Measurements from ENCODE around the gene ALG12.

The ALG12 gene

GRCh38 chr22:49929994-49930575 lies 11.8 kb upstream of the ALG12 start:
- DNase-seq (ENCODE audit: low spot score), result no peak

GRCh38 chr22:49929211-49929979 lies 11.2 kb upstream of the ALG12 start:
- DNase-seq (ENCODE audit: low spot score), result peak; percentile 72

GRCh38 chr22:49928555-49929210 lies 10.4 kb upstream of the ALG12 start:
- no peak for DNase-seq (ENCODE audit: low spot score)

GRCh38 chr22:49928185-49928495 lies 9.9 kb upstream of the ALG12 start:
- DNase-seq (ENCODE audit: low spot score), result no peak

- DNase-seq (ENCODE audit: low spot score), result no peak
Observed at GRCh38 chr22:49927483-49928184, 9.4 kb upstream of the ALG12 start.

- no peak for DNase-seq (ENCODE audit: low spot score)
Observed at GRCh38 chr22:49926916-49927315, 8.7 kb upstream of the ALG12 start.

- no peak for DNase-seq (ENCODE audit: low spot score)
Observed at GRCh38 chr22:49925525-49926128, 7.4 kb upstream of the ALG12 start.

GRCh38 chr22:49924113-49924833 lies 6.0 kb upstream of the ALG12 start:
- DNase-seq (ENCODE audit: low spot score), result no peak

- no peak for DNase-seq (ENCODE audit: low spot score)
Observed at GRCh38 chr22:49923445-49923844, 5.2 kb upstream of the ALG12 start.

- no peak for DNase-seq (ENCODE audit: low spot score)
Observed at GRCh38 chr22:49922926-49923325, 4.7 kb upstream of the ALG12 start.

- no peak for DNase-seq (ENCODE audit: low spot score)
Observed at GRCh38 chr22:49922484-49922883, 4.2 kb upstream of the ALG12 start.

GRCh38 chr22:49921508-49922278 lies 3.5 kb upstream of the ALG12 start:
- DNase-seq (ENCODE audit: low spot score), result no peak

GRCh38 chr22:49920859-49921258 lies 2.6 kb upstream of the ALG12 start:
- no peak for DNase-seq (ENCODE audit: low spot score)

- no peak for DNase-seq (ENCODE audit: low spot score)
Observed at GRCh38 chr22:49918911-49919881, 958 bp upstream of the ALG12 start.

- DNase-seq (ENCODE audit: low spot score), result no peak
Observed at GRCh38 chr22:49916831-49917230, 1.4 kb downstream of the ALG12 start.

- DNase-seq (ENCODE audit: low spot score), result no peak
Observed at GRCh38 chr22:49915610-49916009, 2.6 kb downstream of the ALG12 start.

- DNase-seq (ENCODE audit: low spot score), result no peak
Observed at GRCh38 chr22:49914256-49914655, 4.0 kb downstream of the ALG12 start.

GRCh38 chr22:49913446-49913845 lies 4.8 kb downstream of the ALG12 start:
- DNase-seq (ENCODE audit: low spot score), result no peak

GRCh38 chr22:49913026-49913425 lies 5.2 kb downstream of the ALG12 start:
- no peak for DNase-seq (ENCODE audit: low spot score)

All from LoVo (cell line).